ENCODE data around the gene ENTPD8.

Gene ENTPD8

DNA sequence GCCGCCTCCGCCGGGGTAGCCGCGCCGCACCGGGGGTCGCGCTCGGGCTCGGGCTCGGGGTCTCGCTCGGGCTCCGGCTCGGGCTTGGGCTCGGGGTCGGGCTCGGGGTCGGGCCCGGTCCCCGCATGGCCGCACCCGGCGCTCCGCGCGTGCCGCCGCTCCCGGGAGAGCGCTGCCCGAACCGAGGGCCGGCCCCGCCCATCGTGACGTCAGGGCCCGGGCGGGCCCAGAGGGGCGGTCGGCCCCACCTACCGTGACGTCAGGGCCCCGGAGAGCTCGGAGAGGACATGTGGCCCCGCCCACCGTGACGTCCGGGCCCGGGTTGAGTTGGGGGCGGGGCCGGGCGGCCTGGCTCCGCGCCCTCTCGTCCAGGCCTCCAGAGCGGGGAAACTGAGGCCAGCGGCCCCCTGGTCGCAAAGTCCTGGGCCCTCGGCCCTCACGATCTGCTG, 18.0 kb upstream of the ENTPD8 start, which contains the start of gene NSMF:
Gene NSMF (minus strand): TSS at position 183 of the 449 bp plus-strand sequence. CDS start 232 bp downstream, outside the sequence.
- TF ChIP-seq, protein P1, sequence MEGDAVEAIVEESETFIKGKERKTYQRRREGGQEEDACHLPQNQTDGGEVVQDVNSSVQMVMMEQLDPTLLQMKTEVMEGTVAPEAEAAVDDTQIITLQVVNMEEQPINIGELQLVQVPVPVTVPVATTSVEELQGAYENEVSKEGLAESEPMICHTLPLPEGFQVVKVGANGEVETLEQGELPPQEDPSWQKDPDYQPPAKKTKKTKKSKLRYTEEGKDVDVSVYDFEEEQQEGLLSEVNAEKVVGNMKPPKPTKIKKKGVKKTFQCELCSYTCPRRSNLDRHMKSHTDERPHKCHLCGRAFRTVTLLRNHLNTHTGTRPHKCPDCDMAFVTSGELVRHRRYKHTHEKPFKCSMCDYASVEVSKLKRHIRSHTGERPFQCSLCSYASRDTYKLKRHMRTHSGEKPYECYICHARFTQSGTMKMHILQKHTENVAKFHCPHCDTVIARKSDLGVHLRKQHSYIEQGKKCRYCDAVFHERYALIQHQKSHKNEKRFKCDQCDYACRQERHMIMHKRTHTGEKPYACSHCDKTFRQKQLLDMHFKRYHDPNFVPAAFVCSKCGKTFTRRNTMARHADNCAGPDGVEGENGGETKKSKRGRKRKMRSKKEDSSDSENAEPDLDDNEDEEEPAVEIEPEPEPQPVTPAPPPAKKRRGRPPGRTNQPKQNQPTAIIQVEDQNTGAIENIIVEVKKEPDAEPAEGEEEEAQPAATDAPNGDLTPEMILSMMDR (IDR thresholded peaks at IDR 0.05; ENCODE audit: low read depth, low read length) = no peak
- H3K4me3 ChIP-seq (ENCODE audit: low read depth, low read length) = peak within 1 kb of the TSS; percentile 72

DNA sequence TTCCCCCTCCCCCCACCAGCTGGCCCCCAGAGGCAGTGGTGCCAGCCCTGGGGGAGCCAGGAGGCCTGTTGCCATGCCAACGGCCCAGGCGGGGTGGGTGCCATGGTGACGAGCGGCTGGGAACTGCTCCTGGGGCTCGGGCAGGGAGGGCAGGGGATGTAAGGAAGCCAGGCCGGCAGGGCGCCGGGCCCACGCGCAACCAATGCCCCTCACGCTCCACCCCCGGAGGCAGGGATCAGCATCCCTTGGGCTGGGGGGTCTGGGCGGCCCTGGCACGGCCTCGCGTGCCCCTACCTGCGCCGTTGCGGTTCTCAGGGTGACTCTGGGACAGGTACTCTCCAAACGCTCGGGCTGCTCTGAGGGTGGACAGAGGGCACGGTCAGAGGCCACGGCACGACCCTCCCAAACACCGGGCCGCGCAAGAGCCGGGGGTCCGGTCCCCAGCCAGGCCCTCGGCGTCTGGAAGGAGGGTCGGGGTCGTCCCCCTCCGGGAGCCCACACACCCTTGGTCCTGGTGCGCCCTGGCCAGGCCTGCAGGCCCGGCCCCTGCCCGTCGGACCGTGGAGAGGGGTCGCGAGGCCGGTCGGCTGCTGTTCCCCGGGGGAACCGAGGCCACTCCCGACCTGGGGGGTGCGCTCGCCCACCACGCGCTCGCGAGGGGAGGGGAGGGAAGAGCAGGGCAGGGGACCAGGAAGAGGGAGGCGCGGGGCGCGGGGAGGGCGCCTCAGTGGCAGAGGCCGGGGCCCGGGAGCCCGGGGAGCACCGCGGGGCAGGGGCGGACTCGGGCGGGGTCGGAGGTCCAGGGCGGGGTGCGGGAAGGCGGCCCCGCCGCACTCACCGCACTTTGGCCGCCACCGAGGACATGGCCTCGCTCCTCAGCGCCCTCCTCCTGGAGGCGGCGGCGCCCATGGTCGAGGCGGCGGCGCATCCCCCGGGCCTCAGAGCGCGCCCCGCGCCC, 17.3 kb upstream of the ENTPD8 start:
- TF ChIP-seq, protein P1 (IDR thresholded peaks at IDR 0.05; ENCODE audit: low read depth, low read length) = no peak
- H3K4me3 ChIP-seq (ENCODE audit: low read depth, low read length) = peak overlapping the region; percentile 72

DNA sequence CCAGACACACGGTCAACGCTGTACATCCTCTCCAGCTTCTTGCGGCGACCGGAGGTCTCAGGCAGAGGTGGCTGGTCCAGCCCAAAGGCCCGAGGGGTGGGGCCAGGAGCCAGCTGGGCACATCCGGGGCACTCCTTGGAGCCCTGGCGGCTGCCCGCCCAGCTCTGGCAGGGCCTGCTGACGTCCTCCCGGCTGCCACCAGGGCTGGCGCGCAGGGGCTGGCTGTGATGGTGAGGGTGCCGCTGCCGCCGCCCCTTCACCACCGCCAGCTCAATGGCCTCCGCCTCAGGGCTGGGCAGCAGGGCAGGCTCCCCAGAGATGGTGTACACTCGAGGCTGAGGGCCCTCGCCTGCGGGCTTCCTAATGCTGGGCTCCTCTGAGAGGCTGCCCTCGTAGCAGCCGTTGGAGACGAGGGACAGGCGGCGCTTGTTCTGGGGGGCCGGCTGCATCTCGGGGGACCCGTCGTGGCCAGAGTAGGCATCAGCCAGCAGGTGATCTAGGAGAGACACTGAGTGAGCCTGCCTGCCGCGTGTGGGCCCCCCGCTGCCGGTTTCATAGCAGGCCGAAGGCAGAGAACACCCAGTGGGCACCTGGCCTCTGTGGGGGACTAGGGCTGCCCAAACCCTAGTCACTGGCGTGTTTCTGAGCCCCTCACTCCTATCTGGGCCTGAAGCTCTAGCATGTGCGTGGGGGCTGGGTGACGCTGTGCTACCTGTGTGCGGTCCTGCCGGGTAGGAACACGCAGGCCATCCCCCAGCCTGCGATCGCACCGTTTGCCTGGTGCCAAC, 16.4 kb upstream of the ENTPD8 start:
- TF ChIP-seq, protein P1 (IDR thresholded peaks at IDR 0.05; ENCODE audit: low read depth, low read length) = no peak
- H3K4me3 ChIP-seq (ENCODE audit: low read depth, low read length) = peak overlapping the region; percentile 72

DNA sequence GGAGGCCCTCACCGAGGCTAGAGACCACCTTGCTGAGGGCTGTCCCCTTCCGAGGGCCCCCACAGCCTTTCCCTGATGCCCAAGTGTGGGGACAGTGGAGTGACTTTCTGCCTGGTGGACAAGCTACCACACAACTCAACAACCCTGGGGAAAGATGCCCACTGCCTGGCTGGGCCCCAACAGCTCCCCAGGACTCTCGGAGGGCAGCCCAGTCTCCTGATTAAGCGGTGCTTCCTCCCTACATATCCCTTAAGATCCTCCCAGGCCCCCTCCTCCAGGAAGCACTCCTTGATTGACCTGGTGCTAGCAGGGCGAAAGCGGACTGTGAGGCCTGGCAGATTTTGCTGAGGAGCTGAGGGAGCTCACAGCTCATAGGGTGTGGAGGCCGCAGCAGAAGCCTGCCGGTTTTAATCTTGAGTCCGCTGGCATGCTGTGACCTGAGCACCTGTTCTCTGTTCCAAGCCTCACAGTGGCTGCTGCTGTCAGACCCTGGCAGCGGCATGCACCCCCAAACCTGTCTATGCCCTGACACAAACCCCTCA, 15.8 kb upstream of the ENTPD8 start:
- TF ChIP-seq, protein P1 (IDR thresholded peaks at IDR 0.05; ENCODE audit: low read depth, low read length) = no peak
- no peak overlapping the region for H3K4me3 ChIP-seq (ENCODE audit: low read depth, low read length)

DNA sequence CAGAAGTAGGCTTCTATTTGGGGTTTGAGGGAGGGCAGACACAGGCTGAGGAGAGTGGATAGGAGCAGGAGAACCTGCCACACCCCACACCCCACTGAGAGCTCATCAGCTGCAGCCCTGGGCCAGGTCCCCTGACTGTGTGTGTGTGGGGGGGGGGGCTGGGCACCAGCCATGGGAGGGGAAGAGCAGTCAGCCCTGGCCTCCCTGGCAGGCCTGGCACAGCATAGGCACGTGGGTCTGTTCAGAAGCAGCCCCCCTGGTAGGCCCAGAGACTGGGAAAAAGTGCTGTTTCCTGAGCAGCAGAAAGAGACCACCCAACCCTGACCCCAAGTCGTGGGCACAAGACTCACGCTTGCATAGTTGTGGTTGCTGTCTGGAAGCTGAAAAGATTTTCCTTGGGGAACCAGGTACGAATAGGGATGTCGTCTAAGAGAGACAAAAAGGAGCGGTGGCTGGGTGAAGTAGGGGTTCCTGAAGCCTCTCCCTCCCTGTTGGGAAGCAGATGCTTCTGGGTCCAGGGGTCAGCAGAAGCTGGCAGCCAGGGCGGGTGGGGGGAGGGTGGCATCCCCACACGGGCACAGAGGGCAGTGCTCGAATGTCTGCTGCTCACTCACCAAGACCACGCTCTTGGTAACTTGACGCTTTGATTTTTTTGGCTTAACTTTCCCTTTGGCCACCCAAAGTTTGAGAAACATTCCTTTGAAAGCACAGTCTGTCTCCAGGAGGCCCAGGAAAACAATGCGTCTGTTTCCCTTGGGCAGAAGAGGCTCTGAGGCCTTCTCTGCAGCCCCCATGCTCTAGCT, 15.1 kb upstream of the ENTPD8 start:
- TF ChIP-seq, protein P1 (IDR thresholded peaks at IDR 0.05; ENCODE audit: low read depth, low read length) = no peak
- no peak overlapping the region for H3K4me3 ChIP-seq (ENCODE audit: low read depth, low read length)

DNA sequence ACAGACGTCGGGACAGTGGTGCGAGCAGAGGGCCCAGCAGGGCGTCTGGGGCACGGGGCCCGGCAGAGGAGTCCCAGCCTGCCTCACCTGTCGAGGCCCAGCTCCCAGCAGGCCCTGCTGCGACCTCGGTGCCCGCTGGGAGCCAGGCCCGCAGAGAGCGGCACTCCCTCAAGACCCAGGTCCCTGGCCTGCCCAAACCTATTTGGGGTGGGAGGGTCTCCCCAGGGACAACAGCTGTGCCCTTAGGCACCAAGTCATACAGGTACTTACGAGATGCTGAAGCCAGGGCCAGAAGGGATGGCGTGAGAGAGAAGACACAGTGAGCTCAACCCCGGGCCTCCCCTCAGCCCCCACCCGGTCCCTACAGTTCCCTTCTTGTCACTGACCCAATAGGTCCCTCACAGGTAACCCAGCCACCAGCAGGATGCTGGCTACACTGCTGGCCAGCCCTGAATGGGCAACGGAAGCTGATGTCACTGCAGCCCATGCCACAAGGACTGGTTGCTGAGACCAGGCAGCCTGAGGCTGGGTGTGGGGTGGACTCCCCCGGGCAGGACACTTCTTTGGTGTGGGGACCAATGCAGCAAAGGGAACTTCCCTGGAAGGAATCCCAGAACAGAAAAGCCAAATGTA, 14.3 kb upstream of the ENTPD8 start:
- H3K4me3 ChIP-seq (ENCODE audit: low read depth, low read length) = no peak overlapping the region
- TF ChIP-seq, protein P1 (IDR thresholded peaks at IDR 0.05; ENCODE audit: low read depth, low read length) = no peak
